GM13977 (cell line): ENCODE measurements around the gene DRAXIN.

Experiments used
- DNase-seq: peaks from one replicate; pipeline ENCODE4 v3.0.0; 2012; ENCODE audit warnings: low spot score
- CTCF ChIP-seq: IDR thresholded peaks from 2 replicates; pipeline ENCODE4 v1.5.1; 2012; ENCODE audit warnings: mild to moderate bottlenecking, control low read depth; ENCODE audit not compliant: insufficient read depth; ENCODE audit errors: extremely low read depth, missing control alignments
- in situ Hi-C: fragments of 300-500 bp; cut with MboI; formaldehyde crosslinking; loops from one replicate; pipeline ENCODE4 v1.12.0; 2022; ENCODE audit warnings: low sequenced_read_pairs, low pct_unique_long_range_greater_than_20kb, mixed read lengths, inconsistent platforms; ENCODE audit not compliant: unreplicated experiment

The DRAXIN gene

GRCh38 chr1:11693024-11693590 lies 1.6 kb downstream of the DRAXIN start:
- no peak for DNase-seq
- in situ Hi-C loops: no loop called here
- no peak for TF ChIP-seq CTCF

- TF ChIP-seq CTCF: no peak
- in situ Hi-C loops: no loop called here
- no peak for DNase-seq
Observed at GRCh38 chr1:11693917-11694316, 2.4 kb downstream of the DRAXIN start.

- TF ChIP-seq CTCF: no peak
- DNase-seq: no peak
- in situ Hi-C loops: no loop called here
Observed at GRCh38 chr1:11695861-11696260, 4.4 kb downstream of the DRAXIN start.

- TF ChIP-seq CTCF: no peak
- in situ Hi-C loops: no loop called here
Observed at GRCh38 chr1:11697188-11697892, 5.8 kb downstream of the DRAXIN start.

GRCh38 chr1:11697893-11698210 lies 6.3 kb downstream of the DRAXIN start:
- in situ Hi-C loops: no loop called here
- DNase-seq: no peak
- TF ChIP-seq CTCF: no peak

More at GRCh38 chr1:11697188-11697892, 5.8 kb downstream of the DRAXIN start:
- DNase-seq: no peak

GRCh38 chr1:11700601-11701467 lies 9.3 kb downstream of the DRAXIN start:
- no peak for DNase-seq
- TF ChIP-seq CTCF: no peak
- in situ Hi-C loops: no loop called here
